HEK293 (cell line): ENCODE results near the gene TPD52L1.

Experiments used
- REST ChIP-seq: fragments of 450-650 bp; formaldehyde crosslinking; IDR thresholded peaks from 2 replicates; pipeline ENCODE4 v1.5.1; 2016; ENCODE audit warnings: missing biosample characterization, missing genetic modification characterization
- YY1 ChIP-seq: fragments of 450-650 bp; formaldehyde crosslinking; IDR thresholded peaks from 2 replicates; pipeline ENCODE4 v1.5.1; 2018; ENCODE audit warnings: missing biosample characterization, missing genetic modification characterization
- YY2 ChIP-seq: fragments of 450-650 bp; formaldehyde crosslinking; IDR thresholded peaks from 2 replicates; pipeline ENCODE4 v1.5.1; 2016; ENCODE audit warnings: missing biosample characterization, missing genetic modification characterization
- ZNF837 ChIP-seq: fragments of 450-650 bp; formaldehyde crosslinking; IDR thresholded peaks from 2 replicates; pipeline ENCODE4 v1.5.1; 2016; ENCODE audit warnings: missing biosample characterization, missing genetic modification characterization

GRCh38 chr6:125189494-125189893 is 35.9 kb downstream of the TPD52L1 start:
- TF ChIP-seq YY1 (tag by site-specific recombination) (no peak), ZNF837 (tag by site-specific recombination) (no peak), YY2 (no peak), REST (tag by site-specific recombination) (no peak)
